GM21528 (cell line): ENCODE results near the gene FGF14.
"Not testable (repeated sequence)": the region's sequence is repeated elsewhere in the genome, so short reads cannot be mapped to it uniquely, and the experiment has no call there.

Experiments used
- ATAC-seq: cut with Tn5 transposase; IDR thresholded peaks from one replicate; pipeline ENCODE4 v1.9.1; 2021; ENCODE audit warnings: mild to moderate bottlenecking, moderate library complexity; ENCODE audit not compliant: unreplicated experiment, low FRiP score

Gene FGF14

GRCh38 chr13:102141625-102142472 lies 260.0 kb downstream of the FGF14 start:
- no peak for ATAC-seq

- ATAC-seq: no peak
Observed at GRCh38 chr13:102139626-102140025, 262.2 kb downstream of the FGF14 start.

- ATAC-seq: no peak
Observed at GRCh38 chr13:102138635-102139190, 263.1 kb downstream of the FGF14 start.

GRCh38 chr13:102137904-102138303 lies 263.9 kb downstream of the FGF14 start:
- not testable (repeated sequence) for ATAC-seq

GRCh38 chr13:102136735-102137296 lies 265.0 kb downstream of the FGF14 start:
- no peak for ATAC-seq

GRCh38 chr13:102132777-102133295 lies 269.0 kb downstream of the FGF14 start:
- ATAC-seq: no peak

GRCh38 chr13:102131246-102131645 lies 270.6 kb downstream of the FGF14 start:
- no peak for ATAC-seq

GRCh38 chr13:102128216-102128810 lies 273.5 kb downstream of the FGF14 start:
- ATAC-seq: no peak

GRCh38 chr13:102127153-102127552 lies 274.7 kb downstream of the FGF14 start:
- no peak for ATAC-seq

GRCh38 chr13:102122147-102122546 lies 279.7 kb downstream of the FGF14 start:
- no peak for ATAC-seq

GRCh38 chr13:102117175-102117831 lies 284.5 kb downstream of the FGF14 start:
- ATAC-seq: no peak

- no peak for ATAC-seq
Observed at GRCh38 chr13:102103469-102103868, 298.4 kb downstream of the FGF14 start.

GRCh38 chr13:102100234-102100633 lies 301.6 kb downstream of the FGF14 start:
- no peak for ATAC-seq

GRCh38 chr13:102097708-102098107 lies 304.1 kb downstream of the FGF14 start:
- ATAC-seq: no peak

- ATAC-seq: not testable (repeated sequence)
Observed at GRCh38 chr13:102093288-102093687, 308.6 kb downstream of the FGF14 start.

GRCh38 chr13:102091231-102091630 lies 310.6 kb downstream of the FGF14 start:
- no peak for ATAC-seq

- ATAC-seq: no peak
Observed at GRCh38 chr13:102090532-102090931, 311.3 kb downstream of the FGF14 start.

GRCh38 chr13:102089722-102090121 lies 312.1 kb downstream of the FGF14 start:
- no peak for ATAC-seq

GRCh38 chr13:102089177-102089576 lies 312.7 kb downstream of the FGF14 start:
- ATAC-seq: no peak

GRCh38 chr13:102073251-102073650 lies 328.6 kb downstream of the FGF14 start:
- ATAC-seq: no peak

- ATAC-seq: no peak
Observed at GRCh38 chr13:102071711-102072110, 330.1 kb downstream of the FGF14 start.
